H1 (cell line): Measurements from ENCODE around the gene IFNA13. TPM values are rescaled to one million over a fixed set of nuclear protein-coding genes. Genes with fewer than 3 reads are reported as not detected.

Experiments
- CTCF ChIA-PET: fragments of 300-600 bp; sonication (Branson Sonifier 250); formaldehyde crosslinking; loops from one replicate; lab custom pipeline; 2021; ENCODE audit not compliant: partially characterized antibody; lab: Charles Lee
- POLR2A ChIA-PET: fragments of 300-600 bp; sonication (Branson Sonifier 250); formaldehyde crosslinking; loops from one replicate; lab custom pipeline; 2021; ENCODE audit warnings: inconsistent platforms; ENCODE audit not compliant: partially characterized antibody; lab: Charles Lee
- DNase-seq, 2 experiments: peaks; one replicate each; pipeline versions ENCODE4 v3.0.0 to v3.0.0-alpha.2; 2010 to 2022; ENCODE audit warnings: low spot score in 2 of 2, low read depth in 1 of 2, mixed read lengths in 1 of 2
- FAIRE-seq: peaks from 2 replicates; lab custom pipeline; 2011; peaks lifted over from hg19 to GRCh38; lab: Jason Lieb, UNC
- H2AFZ ChIP-seq: 2 replicates; pipeline ENCODE4 v1.8.1; 2012; ENCODE audit warnings: low read length, inconsistent platforms
- H2AK5ac ChIP-seq: 2 replicates; pipeline ENCODE4 v1.6.1; 2013; ENCODE audit warnings: low read depth, low read length
- H2BK120ac ChIP-seq: replicated peaks from 2 replicates; pipeline ENCODE3; 2013; ENCODE audit warnings: low read depth, low read length, inconsistent platforms
- H2BK12ac ChIP-seq: 2 replicates; pipeline ENCODE4 v1.6.1; 2013; ENCODE audit warnings: low read depth, low read length
- H2BK15ac ChIP-seq: 2 replicates; pipeline ENCODE4 v1.6.1; 2013; ENCODE audit warnings: low read length
- H2BK20ac ChIP-seq: 2 replicates; pipeline ENCODE4 v1.6.1; 2013; ENCODE audit warnings: low read length
- H2BK5ac ChIP-seq: 2 replicates; pipeline ENCODE4 v1.6.1; 2013; ENCODE audit warnings: low read depth, low read length
- H3K14ac ChIP-seq: 2 replicates; pipeline ENCODE4 v1.6.1; 2013; ENCODE audit warnings: inconsistent platforms; ENCODE audit not compliant: insufficient read length
- H3K18ac ChIP-seq: 2 replicates; pipeline ENCODE4 v1.6.1; 2013; ENCODE audit warnings: low read length; ENCODE audit errors: extremely low read depth
- H3K23ac ChIP-seq: 2 replicates; pipeline ENCODE4 v1.6.1; 2013; ENCODE audit warnings: inconsistent platforms; ENCODE audit not compliant: insufficient read length
- H3K23me2 ChIP-seq: 2 replicates; pipeline ENCODE4 v1.6.1; 2013; ENCODE audit warnings: low read depth, low read length
- H3K27ac ChIP-seq: 2 replicates; pipeline ENCODE4 v1.6.1; 2011; ENCODE audit warnings: low read depth, low read length, inconsistent platforms
- H3K27me3 ChIP-seq, 4 experiments: replicated peaks in 1 of 4; 1 replicate in 1 of 4; 2 replicates in 3 of 4; pipeline versions ENCODE4 v1.6.1 to v1.8.1; 2011 to 2013; ENCODE audit warnings: low read length in 3 of 4, mild to moderate bottlenecking in 3 of 4, inconsistent platforms in 2 of 4, mixed read lengths in 2 of 4, moderate library complexity in 1 of 4; ENCODE audit not compliant: control insufficient read depth in 3 of 4, insufficient read depth in 3 of 4; ENCODE audit errors: extremely low read depth in 1 of 4
- H3K36me3 ChIP-seq, 4 experiments: 2 replicates each; pipeline versions ENCODE4 v1.6.1 to v1.8.1; 2011 to 2013; ENCODE audit warnings: mild to moderate bottlenecking in 4 of 4, low read length in 3 of 4, moderate library complexity in 2 of 4, control low read depth in 1 of 4, inconsistent platforms in 1 of 4; ENCODE audit not compliant: insufficient read depth in 4 of 4, control insufficient read depth in 2 of 4
- H3K4ac ChIP-seq: replicated peaks from 2 replicates; pipeline ENCODE3; 2013; ENCODE audit warnings: low read length, low read depth, mixed read lengths, inconsistent platforms; ENCODE audit not compliant: insufficient read length
- H3K4me1 ChIP-seq, 4 experiments: replicated peaks in 1 of 4; 1 replicate in 1 of 4; 2 replicates in 3 of 4; pipeline versions ENCODE4 v1.6.1 to v1.8.1; 2011 to 2013; ENCODE audit warnings: low read length in 3 of 4, inconsistent platforms in 2 of 4, mixed read lengths in 1 of 4; ENCODE audit not compliant: insufficient read depth in 4 of 4, control insufficient read depth in 3 of 4
- H3K4me2 ChIP-seq, 2 experiments: 2 replicates each; pipeline versions ENCODE4 v1.6.1 to v1.8.1; 2011 to 2013; ENCODE audit warnings: low read depth in 2 of 2, low read length in 2 of 2, control low read depth in 1 of 2, inconsistent platforms in 1 of 2, mild to moderate bottlenecking in 1 of 2; ENCODE audit not compliant: insufficient read depth in 1 of 2
- H3K4me3 ChIP-seq, 4 experiments: fragments of 200-600, 300-600 bp in 1 of 4; sonication (generic), shearing (Covaris generic), sonication (Bioruptor Twin) in 1 of 4; 2 replicates each; pipeline versions ENCODE4 v1.5.1 to v1.8.1; 2011 to 2016; ENCODE audit warnings: low read length in 4 of 4, low read depth in 3 of 4, control low read depth in 2 of 4, inconsistent platforms in 2 of 4, mild to moderate bottlenecking in 2 of 4, mixed read lengths in 1 of 4, moderate library complexity in 1 of 4; ENCODE audit not compliant: insufficient read depth in 2 of 4; ENCODE audit errors: extremely low read depth in 1 of 4
- H3K56ac ChIP-seq: replicated peaks from 2 replicates; pipeline ENCODE3; 2013; ENCODE audit warnings: low read depth, mild to moderate bottlenecking, mixed read lengths, low read length, inconsistent platforms; ENCODE audit not compliant: insufficient read length
- H3K79me1 ChIP-seq: 2 replicates; pipeline ENCODE4 v1.6.1; 2013; ENCODE audit warnings: low read depth, low read length, control low read depth
- H3K79me2 ChIP-seq, 2 experiments: 2 replicates each; pipeline versions ENCODE4 v1.6.1 to v1.8.1; 2012 to 2013; ENCODE audit warnings: low read length in 2 of 2, mild to moderate bottlenecking in 2 of 2, inconsistent platforms in 1 of 2; ENCODE audit not compliant: insufficient read depth in 2 of 2, control insufficient read depth in 1 of 2
- H3K9ac ChIP-seq, 4 experiments: replicated peaks in 1 of 4; 1 replicate in 1 of 4; 2 replicates in 3 of 4; pipeline versions ENCODE4 v1.6.1 to v1.8.1; 2011 to 2013; ENCODE audit warnings: low read depth in 3 of 4, low read length in 3 of 4, control low read depth in 2 of 4, mild to moderate bottlenecking in 2 of 4, moderate library complexity in 2 of 4, inconsistent platforms in 1 of 4; ENCODE audit errors: extremely low read depth in 1 of 4
- H3K9me3 ChIP-seq, 2 experiments: 2 replicates each; pipeline versions ENCODE4 v1.6.1 to v1.8.1; 2012 to 2013; ENCODE audit warnings: mild to moderate bottlenecking in 2 of 2, moderate library complexity in 2 of 2, control low read depth in 1 of 2, inconsistent platforms in 1 of 2, low read depth in 1 of 2, low read length in 1 of 2, mixed read lengths in 1 of 2; ENCODE audit not compliant: insufficient read depth in 2 of 2
- H4K20me1 ChIP-seq, 2 experiments: replicated peaks in 1 of 2; 2 replicates each; pipeline versions ENCODE3 to v1.8.1; 2011 to 2013; ENCODE audit warnings: inconsistent platforms in 2 of 2, low read length in 2 of 2, mild to moderate bottlenecking in 1 of 2; ENCODE audit not compliant: insufficient read depth in 2 of 2, control insufficient read depth in 1 of 2
- H4K5ac ChIP-seq: 2 replicates; pipeline ENCODE4 v1.6.1; 2013; ENCODE audit warnings: low read length, low read depth, mixed read lengths, inconsistent platforms; ENCODE audit not compliant: insufficient read length
- H4K8ac ChIP-seq: 2 replicates; pipeline ENCODE4 v1.8.0; 2013; ENCODE audit warnings: mild to moderate bottlenecking, moderate library complexity, low read length, inconsistent platforms; ENCODE audit not compliant: insufficient read depth; ENCODE audit errors: extremely low read depth
- H4K91ac ChIP-seq: replicated peaks from 2 replicates; pipeline ENCODE3; 2013; ENCODE audit warnings: low read length, mixed read lengths, inconsistent platforms; ENCODE audit not compliant: insufficient read length
- CBX5 ChIP-seq: fragments of 300-800, 300-1000 bp; sonication (generic); IDR thresholded peaks from 2 replicates; pipeline ENCODE4 v1.7.1; 2016; ENCODE audit warnings: antibody characterized with exemption, low read length, low read depth
- CEBPB ChIP-seq: IDR thresholded peaks from 2 replicates; pipeline ENCODE4 v1.6.1; 2012; ENCODE audit warnings: low read depth, low read length
- EP300 ChIP-seq, 2 experiments: IDR thresholded peaks; 1 replicate in 1 of 2; 2 replicates in 1 of 2; pipeline ENCODE4 v1.6.1; 2011 to 2012; ENCODE audit warnings: low read depth in 2 of 2, low read length in 2 of 2, mild to moderate bottlenecking in 2 of 2, borderline replicate concordance in 1 of 2, inconsistent platforms in 1 of 2, moderate library complexity in 1 of 2
- FOSL1 ChIP-seq: IDR thresholded peaks from 2 replicates; pipeline ENCODE4 v1.6.1; 2011; ENCODE audit warnings: mild to moderate bottlenecking, low read depth, low read length, moderate library complexity; ENCODE audit not compliant: insufficient read depth
- MAX ChIP-seq: IDR thresholded peaks from 2 replicates; pipeline ENCODE4 v1.6.1; 2012; ENCODE audit warnings: inconsistent platforms
- POU5F1 ChIP-seq: IDR thresholded peaks from 2 replicates; pipeline ENCODE4 v1.6.1; 2011; ENCODE audit warnings: low read depth, mild to moderate bottlenecking, low read length, moderate library complexity
- RBBP5 ChIP-seq: IDR thresholded peaks from 2 replicates; pipeline ENCODE4 v1.7.1; 2012; ENCODE audit warnings: low read depth, mild to moderate bottlenecking, inconsistent platforms, low read length, moderate library complexity, borderline replicate concordance
- RNF2 ChIP-seq: fragments of 200-900, 300-1000 bp; sonication (generic); IDR thresholded peaks from 2 replicates; pipeline ENCODE4 v1.7.1; 2016; ENCODE audit warnings: borderline replicate concordance, low read depth, mild to moderate bottlenecking, antibody characterized with exemption, low read length; ENCODE audit not compliant: poor library complexity, severe bottlenecking; ENCODE audit errors: missing control alignments
- SAP30 ChIP-seq: fragments of 300-600 bp; sonication (generic); IDR thresholded peaks from 2 replicates; pipeline ENCODE4 v1.7.1; 2012; ENCODE audit warnings: low read length, moderate library complexity, mild to moderate bottlenecking, inconsistent platforms; ENCODE audit not compliant: insufficient read depth, insufficient replicate concordance
- ZNF274 ChIP-seq: IDR thresholded peaks from 2 replicates; pipeline ENCODE4 v1.7.0; 2012; ENCODE audit warnings: low read length, borderline replicate concordance; ENCODE audit errors: extremely low read depth
- WGBS, 2 experiments: shearing (Covaris generic) in 1 of 2; methylation state at CpG; one replicate each; pipeline versions ENCODE4 v1.1.6 to v1.1.7; 2013 to 2015; ENCODE audit warnings: low lambda C conversion rate in 2 of 2, mixed read lengths in 2 of 2, inconsistent platforms in 1 of 2, low coverage in 1 of 2, missing lambda C conversion rate in 1 of 2; ENCODE audit not compliant: insufficient replicate concordance in 2 of 2, insufficient coverage in 1 of 2, insufficient read length in 1 of 2; ENCODE audit errors: extremely low coverage in 1 of 2, missing lambda C conversion rate in 1 of 2; 5-methylcytosine and 5-hydroxymethylcytosine counted together
- polyA plus RNA-seq, 7 experiments: library from polyadenylated mRNA; depleted of rRNA in 3 of 7; stranded (reverse) in 5 of 7; unstranded in 2 of 7; fragments of >200 nt in 5 of 7; fragments of 200-250 nt in 2 of 7; gene quantifications; 1 replicate in 5 of 7; 2 replicates in 1 of 7; 4 replicates in 1 of 7; pipeline versions ENCODE4 v1.2.1 to v1.2.3, GENCODE V29; 2011 to 2013; ENCODE audit warnings: missing spikeins in 2 of 7, mixed read lengths in 2 of 7
- total RNA-seq: library from RNA; stranded (reverse); fragmentation: NEBNext Ultra II Directional; extraction: Animal tissue kit (Norgen Biotek cat#: 25700); gene quantifications from 2 replicates; pipeline ENCODE4 v1.2.1, GENCODE V29; 2021
- TF ChIP-seq, protein P1 (sequence below), 3 experiments: IDR thresholded peaks; 1 replicate in 2 of 3; 2 replicates in 1 of 3; pipeline versions ENCODE4 v1.5.1 to v1.6.1; 2011; ENCODE audit warnings: low read length in 3 of 3, mild to moderate bottlenecking in 3 of 3, inconsistent platforms in 2 of 3, low read depth in 1 of 3, moderate library complexity in 1 of 3; ENCODE audit not compliant: insufficient read depth in 1 of 3; ENCODE audit errors: control extremely low read depth in 1 of 3

The IFNA13 gene
- total and polyA plus RNA-seq, 2 of the 8 experiments (the other 6 are each of a cell fraction or from before 2014, with no cell fraction given) = not detected

GRCh38 chr9:21383627-21384026 lies 15.8 kb upstream of the IFNA13 start:
- Histone ChIP-seq H3K36me3 (no peaks in the 10 kb centered on the region), H2AFZ (peak overlapping the region; percentile 71), H3K23me2 (no peaks in the 10 kb centered on the region), H4K5ac (no peak overlapping the region), H3K14ac (no peak overlapping the region), H3K56ac (no peak overlapping the region), H3K4ac (no peak overlapping the region), H3K9me3 (no peaks in the 10 kb centered on the region), H3K18ac (no peak overlapping the region), H2BK15ac (no peak overlapping the region), H4K20me1 (no peaks in the 10 kb centered on the region), H4K8ac (no peak overlapping the region), H2BK120ac (no peak overlapping the region), H3K4me2 (no peak overlapping the region), H3K27ac (no peak overlapping the region), H2BK20ac (no peak overlapping the region), H2BK5ac (no peak overlapping the region), H2AK5ac (no peak overlapping the region), H3K79me1 (no peaks in the 10 kb centered on the region), H3K23ac (no peak overlapping the region), H3K79me2 (no peaks in the 10 kb centered on the region), H3K9ac (no peak overlapping the region), H2BK12ac (no peak overlapping the region), H3K4me1 (peaks cover 3 to 9% (median 5%) of the 10 kb centered on the region in 4 experiments; a peak in 4 of 7 replicates), H3K4me3 (no peak overlapping the region), H4K91ac (no peak overlapping the region), H3K27me3 (no peaks in the 10 kb centered on the region)
- ChIA-PET POLR2A (no interaction called here), CTCF (no interaction called here)
- no peak for DNase-seq
- FAIRE-seq = no peak
- 79% methylated on average over 4 of the region's 4 CpGs; no CpG with 5 or more reads in 1 of the 2 experiments for WGBS, 2 experiments
- TF ChIP-seq CEBPB (no peak), FOSL1 (no peak), CBX5 (no peak), EP300 (IDR thresholded peaks at IDR 0.05; ENCODE audit: borderline replicate concordance in 1 of 2, low read depth in 2 of 2, low read length in 2 of 2) (no peak), MAX (no peak), SAP30 (no peak), POU5F1 (no peak), ZNF274 (no peak), RBBP5 (no peak), RNF2 (no peak)
- TF ChIP-seq, protein P1, sequence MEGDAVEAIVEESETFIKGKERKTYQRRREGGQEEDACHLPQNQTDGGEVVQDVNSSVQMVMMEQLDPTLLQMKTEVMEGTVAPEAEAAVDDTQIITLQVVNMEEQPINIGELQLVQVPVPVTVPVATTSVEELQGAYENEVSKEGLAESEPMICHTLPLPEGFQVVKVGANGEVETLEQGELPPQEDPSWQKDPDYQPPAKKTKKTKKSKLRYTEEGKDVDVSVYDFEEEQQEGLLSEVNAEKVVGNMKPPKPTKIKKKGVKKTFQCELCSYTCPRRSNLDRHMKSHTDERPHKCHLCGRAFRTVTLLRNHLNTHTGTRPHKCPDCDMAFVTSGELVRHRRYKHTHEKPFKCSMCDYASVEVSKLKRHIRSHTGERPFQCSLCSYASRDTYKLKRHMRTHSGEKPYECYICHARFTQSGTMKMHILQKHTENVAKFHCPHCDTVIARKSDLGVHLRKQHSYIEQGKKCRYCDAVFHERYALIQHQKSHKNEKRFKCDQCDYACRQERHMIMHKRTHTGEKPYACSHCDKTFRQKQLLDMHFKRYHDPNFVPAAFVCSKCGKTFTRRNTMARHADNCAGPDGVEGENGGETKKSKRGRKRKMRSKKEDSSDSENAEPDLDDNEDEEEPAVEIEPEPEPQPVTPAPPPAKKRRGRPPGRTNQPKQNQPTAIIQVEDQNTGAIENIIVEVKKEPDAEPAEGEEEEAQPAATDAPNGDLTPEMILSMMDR (IDR thresholded peaks at IDR 0.05; ENCODE audit: control extremely low read depth in 1 of 3, insufficient read depth in 1 of 3, low read depth in 1 of 3, low read length in 3 of 3) = no peak
